Spleen (tissue), 7 donors: ENCODE data around the gene FAIM2.

Source experiments
- CTCF ChIP-seq, 11 experiments: fragments of 200-600 bp in 7 of 11; fragments of 450-650 bp in 4 of 11; sonication (generic) in 4 of 11; IDR thresholded peaks in 8 of 11; conservative IDR thresholded peaks in 3 of 11; 1 replicate in 7 of 11; 2 replicates in 4 of 11; pipeline versions ENCODE4 v1.4.0 to v1.8.0; 2016 to 2021; ENCODE audit warnings: antibody characterized with exemption in 11 of 11, inconsistent platforms in 4 of 11, mild to moderate bottlenecking in 1 of 11
- POLR2A ChIP-seq, 3 donors: fragments of 450-650 bp; IDR thresholded peaks; one replicate each; pipeline ENCODE4 v1.5.1; 2017; ENCODE audit warnings: antibody characterized with exemption in 3 of 3, mild to moderate bottlenecking in 1 of 3
- donor health status: DM: no; HTN: no; CAD: no; lungs with moderate emphysema.
- donor health status: DM: no; HTN: no; CAD: no.
- donor health status: DM: no; HTN: no; CAD: no.

GRCh38 chr12:49909826-49910225 lies 6.1 kb upstream of the FAIM2 start:
- no peak for TF ChIP-seq CTCF (IDR thresholded peaks at IDR 0.05 in 8 of 11, conservative IDR thresholded peaks at IDR 0.05 in 3 of 11)
- TF ChIP-seq POLR2A (IDR thresholded peaks at IDR 0.05) = no peak
